HepG2 (cell line): ENCODE measurements around the gene PEX5L.

Source experiments
- CREB1 ChIP-seq, 2 experiments: fragments of 450-650 bp in 1 of 2; IDR thresholded peaks; 2 replicates each; pipeline ENCODE4 v1.6.1; 2016 to 2017; ENCODE audit warnings: control low read depth in 1 of 2, mild to moderate bottlenecking in 1 of 2, missing compliant biosample characterization in 1 of 2, missing genetic modification characterization in 1 of 2
- EZH2 ChIP-seq: conservative IDR thresholded peaks from 2 replicates; pipeline ENCODE4 v1.6.1; 2012; ENCODE audit warnings: mild to moderate bottlenecking, low read depth, low read length, moderate library complexity
- JUND ChIP-seq: sonication (generic); formaldehyde crosslinking; IDR thresholded peaks from 2 replicates; pipeline ENCODE4 v1.8.0; 2022; ENCODE audit warnings: mild to moderate bottlenecking, missing genetic modification reagents
- MLX ChIP-seq: IDR thresholded peaks from 2 replicates; pipeline ENCODE4 v1.6.1; 2016
- POLR2A ChIP-seq, 2 experiments: IDR thresholded peaks; 2 replicates each; pipeline ENCODE4 v1.6.1; 2011; ENCODE audit warnings: low read depth in 2 of 2, low read length in 2 of 2, mild to moderate bottlenecking in 1 of 2, moderate library complexity in 1 of 2; ENCODE audit not compliant: insufficient read depth in 1 of 2
- STAG1 ChIP-seq: sonication (generic); formaldehyde crosslinking; IDR thresholded peaks from 2 replicates; pipeline ENCODE4 v1.4.0; 2020; ENCODE audit warnings: missing genetic modification reagents
- ZBTB7A ChIP-seq: sonication (generic); formaldehyde crosslinking; IDR thresholded peaks from 2 replicates; pipeline ENCODE4 v1.8.0; 2022; ENCODE audit warnings: mild to moderate bottlenecking, missing genetic modification reagents
- TF ChIP-seq, protein P1 (sequence below): sonication (generic); formaldehyde crosslinking; IDR thresholded peaks from 2 replicates; pipeline ENCODE4 v1.5.0; 2020; ENCODE audit warnings: mild to moderate bottlenecking, missing genetic modification reagents, moderate library complexity

DNA sequence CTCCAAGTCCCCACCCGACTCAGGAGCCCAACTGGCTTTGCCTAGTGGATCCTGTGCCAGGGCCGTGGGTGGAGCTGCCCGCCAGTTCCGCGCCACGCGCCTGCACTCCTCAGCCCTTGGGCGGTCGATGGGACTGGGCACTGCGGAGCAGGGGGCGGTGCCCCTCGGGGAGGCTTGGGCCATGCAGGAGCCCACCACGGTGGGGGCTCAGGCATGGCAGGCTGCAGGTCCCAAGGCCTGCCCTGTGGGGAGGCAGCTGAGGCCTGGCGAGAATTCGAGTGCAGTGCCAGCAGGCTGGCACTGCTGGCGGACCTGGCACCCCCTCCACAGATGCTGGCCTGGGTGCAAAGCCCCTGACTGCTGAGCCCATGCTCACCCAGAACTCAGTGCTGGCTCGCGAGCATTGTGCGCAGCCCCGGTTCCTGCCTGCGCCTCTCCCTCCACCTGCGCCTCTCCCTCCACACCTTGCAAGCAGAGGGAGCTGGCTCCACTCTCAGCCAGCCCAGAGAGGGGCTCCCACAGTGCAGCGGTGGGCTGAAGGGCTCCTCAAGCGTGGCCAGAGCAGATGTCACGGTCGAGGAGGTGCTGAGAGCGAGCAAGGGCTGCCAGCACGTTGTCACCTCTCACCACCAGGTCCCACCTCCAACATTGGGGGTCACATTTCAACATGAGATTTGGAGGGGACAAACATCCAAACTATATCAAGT lies 261.2 kb downstream of the PEX5L start:
- no peak for TF ChIP-seq CREB1 (IDR thresholded peaks at IDR 0.05)
- TF ChIP-seq CREB1 (CRISPR knock-in tag; IDR thresholded peaks at IDR 0.05), result no peak
- TF ChIP-seq, protein P1, sequence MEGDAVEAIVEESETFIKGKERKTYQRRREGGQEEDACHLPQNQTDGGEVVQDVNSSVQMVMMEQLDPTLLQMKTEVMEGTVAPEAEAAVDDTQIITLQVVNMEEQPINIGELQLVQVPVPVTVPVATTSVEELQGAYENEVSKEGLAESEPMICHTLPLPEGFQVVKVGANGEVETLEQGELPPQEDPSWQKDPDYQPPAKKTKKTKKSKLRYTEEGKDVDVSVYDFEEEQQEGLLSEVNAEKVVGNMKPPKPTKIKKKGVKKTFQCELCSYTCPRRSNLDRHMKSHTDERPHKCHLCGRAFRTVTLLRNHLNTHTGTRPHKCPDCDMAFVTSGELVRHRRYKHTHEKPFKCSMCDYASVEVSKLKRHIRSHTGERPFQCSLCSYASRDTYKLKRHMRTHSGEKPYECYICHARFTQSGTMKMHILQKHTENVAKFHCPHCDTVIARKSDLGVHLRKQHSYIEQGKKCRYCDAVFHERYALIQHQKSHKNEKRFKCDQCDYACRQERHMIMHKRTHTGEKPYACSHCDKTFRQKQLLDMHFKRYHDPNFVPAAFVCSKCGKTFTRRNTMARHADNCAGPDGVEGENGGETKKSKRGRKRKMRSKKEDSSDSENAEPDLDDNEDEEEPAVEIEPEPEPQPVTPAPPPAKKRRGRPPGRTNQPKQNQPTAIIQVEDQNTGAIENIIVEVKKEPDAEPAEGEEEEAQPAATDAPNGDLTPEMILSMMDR, result no peak
- TF ChIP-seq JUND (CRISPR knock-in tag), result no peak
- no peak for TF ChIP-seq POLR2A (IDR thresholded peaks at IDR 0.05; ENCODE audit: insufficient read depth in 1 of 2, low read depth in 2 of 2, low read length in 2 of 2)
- TF ChIP-seq MLX (CRISPR knock-in tag), result no peak
- TF ChIP-seq STAG1 (CRISPR knock-in tag), result no peak
- no peak for TF ChIP-seq ZBTB7A (CRISPR knock-in tag)
- TF ChIP-seq EZH2, result no peak
